Mucosa of rectum (tissue), 2 donors: ENCODE results near the gene OR8U1.

Experiments
- H3K27ac ChIP-seq, 2 donors: one replicate each; pipeline ENCODE4 v1.7.0; 2013; ENCODE audit warnings: inconsistent platforms in 2 of 2, low read depth in 2 of 2, low read length in 2 of 2
- H3K27me3 ChIP-seq, 2 donors: one replicate each; pipeline ENCODE4 v1.7.0; 2013; ENCODE audit warnings: low read length in 2 of 2; ENCODE audit not compliant: control insufficient read depth in 2 of 2, insufficient read depth in 2 of 2
- H3K36me3 ChIP-seq, 2 donors: one replicate each; pipeline ENCODE4 v1.7.0; 2013; ENCODE audit warnings: low read length in 2 of 2; ENCODE audit not compliant: control insufficient read depth in 2 of 2, insufficient read depth in 2 of 2
- H3K4me1 ChIP-seq, 2 donors: one replicate each; pipeline ENCODE4 v1.7.0; 2013; ENCODE audit warnings: low read length in 2 of 2, mild to moderate bottlenecking in 1 of 2; ENCODE audit not compliant: control insufficient read depth in 2 of 2, insufficient read depth in 2 of 2
- H3K4me3 ChIP-seq, 2 donors: one replicate each; pipeline ENCODE4 v1.7.0; 2013; ENCODE audit warnings: low read length in 2 of 2
- H3K9ac ChIP-seq, 2 donors: one replicate each; pipeline ENCODE4 v1.7.0; 2013; ENCODE audit warnings: low read length in 2 of 2, low read depth in 1 of 2, mild to moderate bottlenecking in 1 of 2
- H3K9me3 ChIP-seq, 2 donors: one replicate each; pipeline ENCODE4 v1.7.0; 2013; ENCODE audit warnings: low read length in 2 of 2; ENCODE audit not compliant: control insufficient read depth in 2 of 2
- donor health status: healthy.
- donor health status: Normal muscosa, but diverticular disease.

The OR8U1 gene

GRCh38 chr11:56404393-56404792, 29.0 kb downstream of the OR8U1 start:
- H3K9ac ChIP-seq = no peak overlapping the region
- H3K4me1 ChIP-seq = no peaks in the 10 kb centered on the region
- no peaks in the 10 kb centered on the region for H3K9me3 ChIP-seq
- H3K4me3 ChIP-seq = no peak overlapping the region
- no peaks in the 10 kb centered on the region for H3K27me3 ChIP-seq
- H3K27ac ChIP-seq = no peak overlapping the region
- no peaks in the 10 kb centered on the region for H3K36me3 ChIP-seq

- Histone ChIP-seq H3K9me3 (no peaks in the 10 kb centered on the region), H3K4me1 (no peaks in the 10 kb centered on the region), H3K36me3 (no peaks in the 10 kb centered on the region), H3K27me3 (no peaks in the 10 kb centered on the region), H3K9ac (no peak overlapping the region), H3K27ac (no peak overlapping the region), H3K4me3 (no peak overlapping the region)
Observed at GRCh38 chr11:56410801-56411200, 35.4 kb downstream of the OR8U1 start.

GRCh38 chr11:56412396-56412795, 37.0 kb downstream of the OR8U1 start, which contains the start of gene OR5AL1:
TSS of gene OR5AL1 (plus strand) at chr11:56412696.
- no peak within 1 kb of the TSS for H3K27ac ChIP-seq
- H3K4me3 ChIP-seq = no peak within 1 kb of the TSS
- H3K36me3 ChIP-seq = no peaks in the 10 kb centered on the region
- no peak within 1 kb of the TSS for H3K9ac ChIP-seq
- no peaks in the 10 kb centered on the region for H3K4me1 ChIP-seq
- H3K9me3 ChIP-seq = no peaks in the 10 kb centered on the region
- H3K27me3 ChIP-seq = no peaks in the 10 kb centered on the region
